ENCODE measurements around the gene BTBD3. TPM values are rescaled to one million over a fixed set of nuclear protein-coding genes. Genes with fewer than 3 reads are reported as not detected.

BTBD3 gene
- total and polyA plus RNA-seq, 8 donors, result 24.7 to 76.4 (median 62.3) TPM

- Histone ChIP-seq H3K4me1 (peaks cover 0 to 17% of the 10 kb centered on the region in 2 donors), H3K4me3 (no peak overlapping the region), H3K27ac (no peak overlapping the region), H3K9me3 (no peaks in the 10 kb centered on the region), H3K27me3 (no peaks in the 10 kb centered on the region), H3K36me3 (peaks cover 0 to 12% of the 10 kb centered on the region in 2 donors)
- ATAC-seq (no peak), DNase-seq (no peak)
- intact Hi-C loops (cut with DNase I), result no loop called here
- no peak for TF ChIP-seq CTCF (IDR thresholded peaks at IDR 0.05)
Observed at GRCh38 chr20:11921321-11921720, 3.6 kb downstream of the BTBD3 start.

- TF ChIP-seq CTCF (IDR thresholded peaks at IDR 0.05), result no peak
- intact Hi-C loops (cut with DNase I), result no loop called here
- ATAC-seq, result no peak
- no peaks in the 10 kb centered on the region for H3K27me3 ChIP-seq
- DNase-seq, result no peak
- no peak overlapping the region for H3K27ac ChIP-seq
- H3K4me1 ChIP-seq, result peaks cover 0 to 11% of the 10 kb centered on the region in 2 donors
- H3K36me3 ChIP-seq, result peaks cover 0 to 12% of the 10 kb centered on the region in 2 donors
- H3K4me3 ChIP-seq, result no peak overlapping the region
- no peaks in the 10 kb centered on the region for H3K9me3 ChIP-seq
Observed at GRCh38 chr20:11922561-11922960, 4.9 kb downstream of the BTBD3 start.

DNA sequence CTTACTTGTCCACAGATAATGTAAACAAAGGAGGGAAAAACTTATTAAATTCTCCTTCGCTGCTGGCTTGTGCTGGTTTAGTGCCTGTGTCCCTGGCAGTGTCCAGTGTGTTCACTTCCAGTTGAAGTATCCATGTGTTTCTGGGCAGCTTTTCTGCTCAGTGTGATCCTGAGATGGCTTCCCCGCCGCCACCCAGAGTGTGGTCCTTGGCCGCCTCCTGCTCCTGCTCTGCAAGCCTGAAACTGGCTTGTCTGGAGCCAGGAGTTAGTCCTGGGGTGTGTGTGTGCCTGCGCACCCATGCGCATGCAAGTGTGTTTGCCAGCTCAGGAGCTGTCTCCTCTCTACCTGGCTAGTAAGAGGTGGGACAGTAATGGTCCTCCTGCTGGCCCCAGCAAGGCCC, 7.2 kb downstream of the BTBD3 start:
- no peak for TF ChIP-seq CTCF (IDR thresholded peaks at IDR 0.05)
- DNase-seq (peak in 1 of 4 donors; percentile 44), ATAC-seq (no peak)
- Histone ChIP-seq H3K4me3 (no peak overlapping the region), H3K9me3 (no peaks in the 10 kb centered on the region), H3K27ac (no peak overlapping the region), H3K27me3 (no peaks in the 10 kb centered on the region), H3K4me1 (no peaks in the 10 kb centered on the region), H3K36me3 (peaks cover 0 to 18% of the 10 kb centered on the region in 2 donors)
- intact Hi-C loops (cut with DNase I), result no loop called here

DNA sequence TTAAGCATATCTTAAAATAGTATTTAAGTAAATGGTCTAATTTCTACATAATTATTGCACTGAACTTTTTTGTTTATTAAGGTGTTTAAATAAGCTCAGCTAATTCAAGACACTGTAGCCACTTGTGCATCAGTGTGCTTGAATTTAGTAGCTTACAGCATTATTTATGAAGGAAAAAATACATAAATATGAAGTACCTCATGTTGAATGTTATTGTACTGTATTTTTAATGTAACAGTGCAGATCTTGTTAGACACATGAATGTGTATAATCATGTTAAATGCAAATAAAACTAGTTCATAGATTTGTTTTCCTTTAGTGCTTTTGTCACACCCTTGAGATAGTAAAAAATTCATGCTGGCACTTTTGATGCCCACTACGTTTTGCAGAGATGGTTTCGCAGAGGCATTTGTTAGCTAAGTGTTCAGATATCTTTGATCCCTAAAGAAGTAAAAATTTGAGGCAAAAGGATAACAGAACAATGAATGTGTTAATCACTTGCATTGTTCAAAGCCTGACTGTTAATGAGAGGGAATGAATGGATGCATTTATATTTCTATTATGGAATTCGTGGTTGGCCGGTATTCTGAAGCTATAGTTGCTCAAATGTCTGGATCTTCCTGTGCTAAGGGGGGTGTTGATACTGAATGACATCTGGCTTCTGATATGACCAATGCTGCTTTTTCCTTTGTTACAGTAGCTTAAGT, 8.8 kb downstream of the BTBD3 start:
- Histone ChIP-seq H3K27me3 (no peaks in the 10 kb centered on the region), H3K36me3 (peaks cover 0 to 18% of the 10 kb centered on the region in 2 donors), H3K4me3 (no peak overlapping the region), H3K4me1 (no peaks in the 10 kb centered on the region), H3K27ac (no peak overlapping the region), H3K9me3 (no peaks in the 10 kb centered on the region)
- no peak for ATAC-seq
- no peak for DNase-seq
- TF ChIP-seq CTCF (IDR thresholded peaks at IDR 0.05), result no peak
- intact Hi-C loops (cut with DNase I), result no loop called here

- H3K27me3 ChIP-seq, result no peaks in the 10 kb centered on the region
- no peak for ATAC-seq
- no peak for TF ChIP-seq CTCF (IDR thresholded peaks at IDR 0.05)
- H3K27ac ChIP-seq, result no peak overlapping the region
- H3K4me3 ChIP-seq, result no peak overlapping the region
- intact Hi-C loops (cut with DNase I), result no loop called here
- DNase-seq, result no peak
- H3K36me3 ChIP-seq, result peaks cover 0 to 6% of the 10 kb centered on the region in 2 donors
- H3K4me1 ChIP-seq, result no peaks in the 10 kb centered on the region
- H3K9me3 ChIP-seq, result no peaks in the 10 kb centered on the region
Observed at GRCh38 chr20:11929947-11930346, 12.3 kb downstream of the BTBD3 start.

All from left lung (tissue), 10 donors.